ENCODE data around the gene ACACA. TPM values are rescaled to one million over a fixed set of nuclear protein-coding genes. Genes with fewer than 3 reads are reported as not detected.

The ACACA gene
- total RNA-seq, 4 donors from 2014 or later = 47.9 to 56.2 (median 51.4) TPM

GRCh38 chr17:37265446-37266173, 141.0 kb downstream of the ACACA start:
- no peak overlapping the region for H3K4me3 ChIP-seq
- H3K36me3 ChIP-seq = peaks cover 50% of the 10 kb centered on the region
- DNase-seq (ENCODE audit: low spot score in 2 of 2) = no peak
- no peaks in the 10 kb centered on the region for H3K27me3 ChIP-seq
- TF ChIP-seq, protein P1, sequence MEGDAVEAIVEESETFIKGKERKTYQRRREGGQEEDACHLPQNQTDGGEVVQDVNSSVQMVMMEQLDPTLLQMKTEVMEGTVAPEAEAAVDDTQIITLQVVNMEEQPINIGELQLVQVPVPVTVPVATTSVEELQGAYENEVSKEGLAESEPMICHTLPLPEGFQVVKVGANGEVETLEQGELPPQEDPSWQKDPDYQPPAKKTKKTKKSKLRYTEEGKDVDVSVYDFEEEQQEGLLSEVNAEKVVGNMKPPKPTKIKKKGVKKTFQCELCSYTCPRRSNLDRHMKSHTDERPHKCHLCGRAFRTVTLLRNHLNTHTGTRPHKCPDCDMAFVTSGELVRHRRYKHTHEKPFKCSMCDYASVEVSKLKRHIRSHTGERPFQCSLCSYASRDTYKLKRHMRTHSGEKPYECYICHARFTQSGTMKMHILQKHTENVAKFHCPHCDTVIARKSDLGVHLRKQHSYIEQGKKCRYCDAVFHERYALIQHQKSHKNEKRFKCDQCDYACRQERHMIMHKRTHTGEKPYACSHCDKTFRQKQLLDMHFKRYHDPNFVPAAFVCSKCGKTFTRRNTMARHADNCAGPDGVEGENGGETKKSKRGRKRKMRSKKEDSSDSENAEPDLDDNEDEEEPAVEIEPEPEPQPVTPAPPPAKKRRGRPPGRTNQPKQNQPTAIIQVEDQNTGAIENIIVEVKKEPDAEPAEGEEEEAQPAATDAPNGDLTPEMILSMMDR (IDR thresholded peaks at IDR 0.05) = no peak
- TF ChIP-seq POLR2A (IDR thresholded peaks at IDR 0.05) (no peak), POLR2AphosphoS5 (IDR thresholded peaks at IDR 0.05) (no peak), EP300 (IDR thresholded peaks at IDR 0.05) (no peak)
- WGBS = 96% methylated on average over 2 of the region's 2 CpGs
- H3K4me1 ChIP-seq = no peaks in the 10 kb centered on the region
- H3K27ac ChIP-seq = no peak overlapping the region
- peaks cover 4% of the 10 kb centered on the region for H3K9me3 ChIP-seq

DNA sequence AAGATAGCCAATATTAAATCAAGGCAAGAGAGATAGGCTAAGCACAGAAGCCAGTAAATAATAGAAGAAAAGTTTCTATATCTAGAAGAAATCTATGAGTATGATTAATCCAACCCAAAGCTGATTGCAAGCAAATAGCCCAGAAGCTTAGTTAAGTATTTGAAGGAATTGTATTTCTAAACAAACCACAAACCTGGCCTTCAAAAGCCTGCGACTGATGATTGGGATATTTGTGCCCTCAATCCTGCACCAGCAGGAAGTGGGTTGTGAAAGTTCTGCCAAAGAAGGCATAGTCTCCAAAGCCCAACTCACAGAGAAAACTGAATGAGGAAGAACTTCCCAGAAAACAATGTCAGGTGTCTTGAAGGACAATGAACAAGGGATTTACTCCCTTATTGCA, 145.3 kb downstream of the ACACA start:
- no peak for TF ChIP-seq EP300 (IDR thresholded peaks at IDR 0.05)
- TF ChIP-seq POLR2AphosphoS5 (IDR thresholded peaks at IDR 0.05) = no peak
- TF ChIP-seq, protein P1 (IDR thresholded peaks at IDR 0.05) = no peak
- 75% methylated on average over 1 of the region's 1 CpG for WGBS
- Histone ChIP-seq H3K4me3 (no peak overlapping the region), H3K4me1 (no peaks in the 10 kb centered on the region), H3K36me3 (peaks cover 62% of the 10 kb centered on the region), H3K27ac (no peak overlapping the region), H3K27me3 (no peaks in the 10 kb centered on the region), H3K9me3 (peaks cover 4% of the 10 kb centered on the region)
- DNase-seq (ENCODE audit: low spot score in 2 of 2) = no peak

DNA sequence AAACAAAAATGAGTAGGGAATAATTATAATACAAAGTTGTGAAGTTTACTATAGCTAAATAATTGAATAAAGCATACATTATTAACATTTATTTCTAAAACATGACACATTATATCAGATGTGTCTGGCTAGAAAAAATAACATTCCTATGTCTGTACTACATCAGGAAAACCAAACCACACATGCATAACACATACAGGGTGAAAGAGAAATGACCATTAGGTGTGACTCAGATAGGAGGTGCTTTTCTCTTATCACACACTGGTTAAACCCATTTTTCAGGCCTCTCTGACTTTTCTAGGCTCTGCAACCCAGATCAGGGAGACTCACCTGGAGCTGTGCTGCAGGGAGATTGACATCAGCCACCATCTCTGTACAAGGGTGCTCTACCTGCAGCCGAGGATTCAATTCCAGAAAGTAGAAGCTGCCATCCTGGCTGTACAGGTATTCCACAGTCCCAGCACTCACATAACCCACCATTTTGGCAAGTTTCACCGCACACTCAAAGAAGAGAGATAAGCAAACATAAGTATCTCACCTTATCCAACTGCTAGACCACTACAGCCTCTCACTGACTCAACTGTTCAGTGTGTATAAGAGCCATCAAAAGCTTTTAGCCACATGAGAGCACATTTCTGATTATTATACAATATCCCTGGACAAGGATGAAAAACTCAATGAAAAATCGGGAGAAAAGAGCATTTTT, 147.5 kb downstream of the ACACA start:
- TF ChIP-seq POLR2AphosphoS5 (IDR thresholded peaks at IDR 0.05) (no peak), EP300 (IDR thresholded peaks at IDR 0.05) (no peak), POLR2A (IDR thresholded peaks at IDR 0.05) (no peak)
- TF ChIP-seq, protein P1 (IDR thresholded peaks at IDR 0.05) = no peak
- no peak overlapping the region for H3K27ac ChIP-seq
- H3K9me3 ChIP-seq = no peaks in the 10 kb centered on the region
- H3K4me1 ChIP-seq = no peaks in the 10 kb centered on the region
- H3K36me3 ChIP-seq = peaks cover 42% of the 10 kb centered on the region
- 96% methylated on average over 3 of the region's 3 CpGs for WGBS
- no peak for DNase-seq (ENCODE audit: low spot score in 2 of 2)
- no peaks in the 10 kb centered on the region for H3K27me3 ChIP-seq
- no peak overlapping the region for H3K4me3 ChIP-seq

DNA sequence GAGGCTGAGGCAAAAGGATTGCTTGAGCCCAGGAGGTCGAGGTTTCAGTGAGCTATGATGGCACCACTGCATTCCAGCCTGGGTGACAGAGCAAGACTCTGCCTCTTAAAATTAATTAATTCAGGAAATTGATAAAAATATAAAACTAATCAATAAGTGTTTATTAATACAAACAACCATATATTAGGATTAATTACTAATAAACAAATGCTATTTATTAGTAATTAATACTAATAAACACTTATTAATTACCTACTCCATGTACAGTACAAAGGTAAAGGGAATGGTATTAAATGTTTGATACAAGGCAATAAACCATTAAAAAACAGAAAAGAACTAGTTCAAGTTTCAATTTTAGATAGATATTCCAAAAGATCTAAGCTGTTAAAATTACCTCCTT, 150.0 kb downstream of the ACACA start:
- Histone ChIP-seq H3K9me3 (no peaks in the 10 kb centered on the region), H3K27me3 (no peaks in the 10 kb centered on the region), H3K27ac (no peak overlapping the region), H3K36me3 (peaks cover 28% of the 10 kb centered on the region), H3K4me3 (no peak overlapping the region), H3K4me1 (no peaks in the 10 kb centered on the region)
- TF ChIP-seq EP300 (IDR thresholded peaks at IDR 0.05) (no peak), POLR2AphosphoS5 (IDR thresholded peaks at IDR 0.05) (no peak)
- TF ChIP-seq, protein P1 (IDR thresholded peaks at IDR 0.05) = no peak
- 96% methylated on average over 1 of the region's 1 CpG for WGBS
- no peak for DNase-seq (ENCODE audit: low spot score in 2 of 2)

DNA sequence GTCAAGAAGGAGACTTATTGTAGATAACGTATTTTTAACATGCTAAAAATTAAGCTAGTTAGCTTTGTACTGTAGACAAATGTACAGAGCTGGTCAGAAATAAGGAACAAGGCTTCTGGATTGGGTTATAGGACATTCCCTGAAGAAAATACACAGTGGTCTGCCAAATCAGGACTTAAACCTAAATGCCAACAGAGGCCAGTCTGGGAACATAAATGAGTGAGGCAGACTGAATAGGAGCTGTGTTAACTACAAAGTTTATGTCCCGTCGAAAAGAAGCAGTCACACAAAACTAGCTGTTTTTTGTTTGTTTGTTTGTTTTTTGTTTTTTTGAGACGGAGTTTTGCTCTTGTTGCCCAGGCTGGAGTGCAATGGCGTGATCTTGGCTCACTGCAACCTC, 151.2 kb downstream of the ACACA start:
- H3K27me3 ChIP-seq = no peaks in the 10 kb centered on the region
- DNase-seq (ENCODE audit: low spot score in 2 of 2) = no peak
- WGBS = 83% methylated on average over 5 of the region's 5 CpGs

More for the DNA sequence above, 151.2 kb downstream of the ACACA start:
- Histone ChIP-seq H3K9me3 (no peaks in the 10 kb centered on the region), H3K4me3 (no peak overlapping the region), H3K4me1 (no peaks in the 10 kb centered on the region), H3K27ac (no peak overlapping the region), H3K36me3 (peaks cover 33% of the 10 kb centered on the region)
- TF ChIP-seq EP300 (IDR thresholded peaks at IDR 0.05) (no peak), POLR2A (IDR thresholded peaks at IDR 0.05) (no peak), POLR2AphosphoS5 (IDR thresholded peaks at IDR 0.05) (no peak)
- TF ChIP-seq, protein P1 (IDR thresholded peaks at IDR 0.05) = no peak

All from suprapubic skin (tissue), 4 donors.